Skeletal muscle tissue (tissue), 4 donors: Measurements from ENCODE around the gene RPL3. TPM values are rescaled to one million over a fixed set of nuclear protein-coding genes. Genes with fewer than 3 reads are reported as not detected.
A peak's percentile ranks its signal among the peaks of the same experiment; 100 is the strongest.

Source experiments
- H3K27ac ChIP-seq: one replicate; pipeline ENCODE4 v1.7.0; 2013; ENCODE audit warnings: mild to moderate bottlenecking, low read depth, low read length, inconsistent platforms
- H3K27me3 ChIP-seq, 3 donors: one replicate each; pipeline ENCODE4 v1.7.0; 2013; ENCODE audit warnings: low read length in 3 of 3; ENCODE audit not compliant: control insufficient read depth in 3 of 3, insufficient read depth in 3 of 3
- H3K36me3 ChIP-seq, 3 donors: one replicate each; pipeline ENCODE4 v1.7.0; 2013; ENCODE audit warnings: low read length in 3 of 3; ENCODE audit not compliant: control insufficient read depth in 3 of 3, insufficient read depth in 3 of 3
- H3K4me1 ChIP-seq, 3 donors: one replicate each; pipeline ENCODE4 v1.7.0; 2013; ENCODE audit warnings: low read length in 3 of 3, mild to moderate bottlenecking in 3 of 3; ENCODE audit not compliant: control insufficient read depth in 3 of 3, insufficient read depth in 3 of 3
- H3K4me3 ChIP-seq, 3 donors: one replicate each; pipeline ENCODE4 v1.7.0; 2013; ENCODE audit warnings: low read length in 3 of 3
- H3K9ac ChIP-seq, 3 donors: one replicate each; pipeline ENCODE4 v1.7.0; 2013; ENCODE audit warnings: low read length in 3 of 3, mild to moderate bottlenecking in 3 of 3, moderate library complexity in 2 of 3, low read depth in 1 of 3
- H3K9me3 ChIP-seq, 3 donors: one replicate each; pipeline ENCODE4 v1.7.0; 2013; ENCODE audit warnings: low read length in 3 of 3; ENCODE audit not compliant: control insufficient read depth in 3 of 3
- total RNA-seq: library from RNA; depleted of rRNA; stranded (reverse); fragments of >200 nt; gene quantifications from one replicate; pipeline ENCODE4 v1.2.3, GENCODE V29; 2014
- donor health status: Osteomylitis.

Gene RPL3
- total RNA-seq, 1 donor from 2014 or later: 2,602 TPM

- no peak overlapping the region for H3K27ac ChIP-seq
- H3K4me1 ChIP-seq: peaks cover 53 to 67% (median 54%) of the 10 kb centered on the region in 3 donors
- peak overlapping the region in 1 of 3 donors; percentile 45 for H3K9ac ChIP-seq
- H3K9me3 ChIP-seq: no peaks in the 10 kb centered on the region
- H3K36me3 ChIP-seq: peaks cover 50 to 52% (median 51%) of the 10 kb centered on the region in 3 donors
- no peak overlapping the region for H3K4me3 ChIP-seq
- no peaks in the 10 kb centered on the region for H3K27me3 ChIP-seq
These were observed 7.6 kb downstream of the RPL3 start for GRCh38 chr22:39311592-39312400.

GRCh38 chr22:39309881-39310714 is 9.3 kb downstream of the RPL3 start:
- peak overlapping the region in 1 of 3 donors; percentile 25 for H3K9ac ChIP-seq
- no peak overlapping the region for H3K27ac ChIP-seq
- peaks cover 36 to 41% (median 38%) of the 10 kb centered on the region in 3 donors for H3K36me3 ChIP-seq
- no peaks in the 10 kb centered on the region for H3K9me3 ChIP-seq
- no peak overlapping the region for H3K4me3 ChIP-seq
- no peaks in the 10 kb centered on the region for H3K27me3 ChIP-seq
- H3K4me1 ChIP-seq: peaks cover 38 to 52% (median 38%) of the 10 kb centered on the region in 3 donors

GRCh38 chr22:39309364-39309861 is 10.0 kb downstream of the RPL3 start:
- Histone ChIP-seq H3K4me1 (peaks cover 31 to 45% (median 31%) of the 10 kb centered on the region in 3 donors), H3K4me3 (peak overlapping the region in 1 of 3 donors; percentile 66), H3K27ac (peak overlapping the region; percentile 60), H3K36me3 (peaks cover 29 to 35% (median 31%) of the 10 kb centered on the region in 3 donors), H3K9ac (peak overlapping the region in 2 of 3 donors; percentile 25 to 33), H3K27me3 (no peaks in the 10 kb centered on the region), H3K9me3 (no peaks in the 10 kb centered on the region)

GRCh38 chr22:39308614-39309363 is 10.6 kb downstream of the RPL3 start:
- peak overlapping the region; percentile 32 to 51 (median 40) for H3K9ac ChIP-seq
- H3K9me3 ChIP-seq: no peaks in the 10 kb centered on the region
- peaks cover 25 to 39% (median 25%) of the 10 kb centered on the region in 3 donors for H3K4me1 ChIP-seq
- peaks cover 22 to 28% (median 25%) of the 10 kb centered on the region in 3 donors for H3K36me3 ChIP-seq
- H3K27me3 ChIP-seq: no peaks in the 10 kb centered on the region
- H3K4me3 ChIP-seq: peak overlapping the region; percentile 29 to 66 (median 54)
- H3K27ac ChIP-seq: peak overlapping the region; percentile 60

GRCh38 chr22:39306456-39307361 is 12.7 kb downstream of the RPL3 start:
- peaks cover 3 to 7% (median 4%) of the 10 kb centered on the region in 3 donors for H3K36me3 ChIP-seq
- H3K9me3 ChIP-seq: no peaks in the 10 kb centered on the region
- H3K9ac ChIP-seq: no peak overlapping the region
- no peak overlapping the region for H3K4me3 ChIP-seq
- no peaks in the 10 kb centered on the region for H3K27me3 ChIP-seq
- H3K4me1 ChIP-seq: peaks cover 18 to 37% (median 22%) of the 10 kb centered on the region in 3 donors
- H3K27ac ChIP-seq: no peak overlapping the region

- Histone ChIP-seq H3K27ac (no peak overlapping the region), H3K4me3 (no peak overlapping the region), H3K4me1 (peaks cover 28 to 46% (median 35%) of the 10 kb centered on the region in 3 donors), H3K36me3 (no peaks in the 10 kb centered on the region), H3K9ac (no peak overlapping the region), H3K27me3 (no peaks in the 10 kb centered on the region), H3K9me3 (no peaks in the 10 kb centered on the region)
These were observed 15.3 kb downstream of the RPL3 start for GRCh38 chr22:39303892-39304671.

GRCh38 chr22:39303358-39303757 is 16.1 kb downstream of the RPL3 start:
- H3K9ac ChIP-seq: no peak overlapping the region
- no peak overlapping the region for H3K4me3 ChIP-seq
- H3K36me3 ChIP-seq: no peaks in the 10 kb centered on the region
- H3K9me3 ChIP-seq: no peaks in the 10 kb centered on the region
- H3K4me1 ChIP-seq: peaks cover 25 to 42% (median 33%) of the 10 kb centered on the region in 3 donors
- no peak overlapping the region for H3K27ac ChIP-seq
- no peaks in the 10 kb centered on the region for H3K27me3 ChIP-seq

GRCh38 chr22:39302431-39302960 is 16.9 kb downstream of the RPL3 start:
- Histone ChIP-seq H3K36me3 (no peaks in the 10 kb centered on the region), H3K9ac (no peak overlapping the region), H3K4me1 (peaks cover 31 to 47% (median 39%) of the 10 kb centered on the region in 3 donors), H3K27me3 (no peaks in the 10 kb centered on the region), H3K27ac (no peak overlapping the region), H3K4me3 (no peak overlapping the region), H3K9me3 (no peaks in the 10 kb centered on the region)
